NCI-H128 (cell line): ENCODE results near the gene PDILT.

Source experiments
- DNase-seq: peaks from one replicate; lab custom pipeline; 2025; ENCODE audit not compliant: unreplicated experiment; lab: John Stamatoyannopoulos, UW

The PDILT gene

GRCh38 chr16:20364051-20364450 lies 40.5 kb downstream of the PDILT start:
- no peak for DNase-seq

- no peak for DNase-seq
Observed at GRCh38 chr16:20363191-20363590, 41.3 kb downstream of the PDILT start.

GRCh38 chr16:20359997-20360396 lies 44.5 kb downstream of the PDILT start:
- DNase-seq, result no peak

- DNase-seq, result no peak
Observed at GRCh38 chr16:20355114-20355782, 49.3 kb downstream of the PDILT start.

GRCh38 chr16:20353379-20353778 lies 51.2 kb downstream of the PDILT start:
- no peak for DNase-seq

GRCh38 chr16:20352615-20353014 lies 51.9 kb downstream of the PDILT start, which contains the start of gene UMOD:
TSS of gene UMOD (minus strand) at chr16:20352715. CDS start at chr16:20350737, 1,978 bp downstream.
- DNase-seq, result no peak

GRCh38 chr16:20349615-20350014 lies 54.9 kb downstream of the PDILT start:
- no peak for DNase-seq

GRCh38 chr16:20348365-20349185 lies 56.0 kb downstream of the PDILT start:
- DNase-seq, result no peak

GRCh38 chr16:20347666-20348364 lies 56.7 kb downstream of the PDILT start:
- DNase-seq, result no peak

- no peak for DNase-seq
Observed at GRCh38 chr16:20344611-20345010, 59.9 kb downstream of the PDILT start.

- DNase-seq, result no peak
Observed at GRCh38 chr16:20339744-20340143, 64.8 kb downstream of the PDILT start.

GRCh38 chr16:20336955-20337354 lies 67.6 kb downstream of the PDILT start:
- DNase-seq, result no peak

GRCh38 chr16:20334396-20334795 lies 70.1 kb downstream of the PDILT start:
- DNase-seq, result no peak

GRCh38 chr16:20333120-20333519 lies 71.4 kb downstream of the PDILT start:
- DNase-seq, result no peak

- no peak for DNase-seq
Observed at GRCh38 chr16:20332411-20332810, 72.1 kb downstream of the PDILT start.

- no peak for DNase-seq
Observed at GRCh38 chr16:20331635-20332034, 72.9 kb downstream of the PDILT start.

- DNase-seq, result no peak
Observed at GRCh38 chr16:20329392-20330138, 75.0 kb downstream of the PDILT start.

- DNase-seq, result no peak
Observed at GRCh38 chr16:20327444-20328041, 77.0 kb downstream of the PDILT start, which contains the start of gene GP2. TSS of gene GP2 (minus strand) at chr16:20327513. CDS start at chr16:20326431, 1,082 bp downstream.

- no peak for DNase-seq
Observed at GRCh38 chr16:20326321-20326720, 78.2 kb downstream of the PDILT start.

GRCh38 chr16:20325005-20325404 lies 79.5 kb downstream of the PDILT start:
- no peak for DNase-seq
